Muscle of arm (tissue), 14 donors: ENCODE results near the gene COPRS. TPM values are rescaled to one million over a fixed set of nuclear protein-coding genes. Genes with fewer than 3 reads are reported as not detected.

Source experiments
- DNase-seq: peaks from one replicate; pipeline ENCODE4 v3.0.0-alpha.2; 2013
- long read RNA-seq, 11 donors: transcript quantifications; one replicate each; lab custom pipeline, GENCODE V29; 2026
- polyA plus RNA-seq, 12 donors: library from polyadenylated mRNA; unstranded; fragments of 120-200 nt; gene quantifications; one replicate each; pipeline ENCODE4 v1.2.1, GENCODE V29; 2013; ENCODE audit not compliant: insufficient read length in 12 of 12

COPRS gene
- polyA plus RNA-seq = 10 to 100 TPM in 11 of 12 donors, not detected in 1; 22.1 to 43.4 (median 32.0) TPM
- long read RNA-seq, donor 1, transcript COPRS-201 (4 exons, 968 nt) = major isoform, 26 of 32 reads
- long read RNA-seq, donor 1, partial matches to known transcripts = 6 of 32 reads
- long read RNA-seq, donor 1, other reads (novel, unspliced or antisense) = 0 of 32 reads
- long read RNA-seq, donor 2, transcript COPRS-201 (4 exons, 968 nt) = major isoform, 36 of 52 reads
- long read RNA-seq, donor 2, partial matches to known transcripts = 14 of 52 reads
- long read RNA-seq, donor 2, other reads (novel, unspliced or antisense) = 0 of 52 reads
- long read RNA-seq, donor 3, transcript COPRS-201 (4 exons, 968 nt) = major isoform, 7 of 17 reads
- long read RNA-seq, donor 3, partial matches to known transcripts = 9 of 17 reads
- long read RNA-seq, donor 3, other reads (novel, unspliced or antisense) = 0 of 17 reads
- long read RNA-seq, donor 4, transcript COPRS-201 (4 exons, 968 nt) = major isoform, 11 of 18 reads
- long read RNA-seq, donor 4, partial matches to known transcripts = 6 of 18 reads
- long read RNA-seq, donor 4, other reads (novel, unspliced or antisense) = 0 of 18 reads
- long read RNA-seq, donor 5, transcript COPRS-201 (4 exons, 968 nt) = major isoform, 27 of 29 reads
- long read RNA-seq, donor 5, partial matches to known transcripts = 0 of 29 reads
- long read RNA-seq, donor 5, other reads (novel, unspliced or antisense) = 0 of 29 reads
- long read RNA-seq, donor 6, transcript COPRS-201 (4 exons, 968 nt) = major isoform, 12 of 22 reads
- long read RNA-seq, donor 6, partial matches to known transcripts = 8 of 22 reads
- long read RNA-seq, donor 6, other reads (novel, unspliced or antisense) = 0 of 22 reads
- long read RNA-seq, donor 7, transcript COPRS-201 (4 exons, 968 nt) = major isoform, 11 of 20 reads
- long read RNA-seq, donor 7, partial matches to known transcripts = 8 of 20 reads
- long read RNA-seq, donor 7, other reads (novel, unspliced or antisense) = 0 of 20 reads
- long read RNA-seq, donor 8, transcript COPRS-201 (4 exons, 968 nt) = major isoform, 26 of 36 reads
- long read RNA-seq, donor 8, partial matches to known transcripts = 10 of 36 reads
- long read RNA-seq, donor 8, other reads (novel, unspliced or antisense) = 0 of 36 reads
- long read RNA-seq, donor 9, transcript COPRS-201 (4 exons, 968 nt) = major isoform, 9 of 18 reads
- long read RNA-seq, donor 9, partial matches to known transcripts = 8 of 18 reads
- long read RNA-seq, donor 9, other reads (novel, unspliced or antisense) = 0 of 18 reads
- long read RNA-seq, donor 10, transcript COPRS-201 (4 exons, 968 nt) = major isoform, 14 of 21 reads
- long read RNA-seq, donor 10, partial matches to known transcripts = 7 of 21 reads
- long read RNA-seq, donor 10, other reads (novel, unspliced or antisense) = 0 of 21 reads
- long read RNA-seq, donor 11, transcript COPRS-201 (4 exons, 968 nt) = major isoform, 23 of 40 reads
- long read RNA-seq, donor 11, partial matches to known transcripts = 17 of 40 reads
- long read RNA-seq, donor 11, other reads (novel, unspliced or antisense) = 0 of 40 reads

GRCh38 chr17:31858642-31859486 is at the start of gene COPRS:
Gene COPRS (minus strand): TSS chr17:31859244. CDS start chr17:31859199, 45 bp downstream.
- peak; percentile 79 for DNase-seq

GRCh38 chr17:31908386-31908785 is 49.3 kb upstream of the COPRS start:
- DNase-seq = no peak

GRCh38 chr17:31907342-31907962 is 48.4 kb upstream of the COPRS start:
- DNase-seq = peak; percentile 55

GRCh38 chr17:31903401-31903800 is 44.4 kb upstream of the COPRS start:
- no peak for DNase-seq

GRCh38 chr17:31902693-31903092 is 43.6 kb upstream of the COPRS start:
- no peak for DNase-seq

- no peak for DNase-seq
These were observed 41.8 kb upstream of the COPRS start for GRCh38 chr17:31900877-31901276.

GRCh38 chr17:31888124-31888523 is 29.1 kb upstream of the COPRS start:
- DNase-seq = no peak

- DNase-seq = no peak
These were observed 23.5 kb upstream of the COPRS start for GRCh38 chr17:31882571-31882970.

- no peak for DNase-seq
These were observed 21.3 kb upstream of the COPRS start for GRCh38 chr17:31880311-31880710.

GRCh38 chr17:31878703-31879073 is 19.6 kb upstream of the COPRS start:
- no peak for DNase-seq

GRCh38 chr17:31877911-31878702 is 19.1 kb upstream of the COPRS start:
- no peak for DNase-seq

- no peak for DNase-seq
These were observed 18.3 kb upstream of the COPRS start for GRCh38 chr17:31877341-31877740.

- DNase-seq = no peak
These were observed 16.0 kb upstream of the COPRS start for GRCh38 chr17:31875081-31875480.

- DNase-seq = no peak
These were observed 10.9 kb upstream of the COPRS start for GRCh38 chr17:31869797-31870568.

- DNase-seq = no peak
These were observed 10.0 kb upstream of the COPRS start for GRCh38 chr17:31869031-31869430.

GRCh38 chr17:31859487-31860008 is 504 bp upstream of the COPRS start:
- no peak for DNase-seq

- no peak for DNase-seq
These were observed 963 bp downstream of the COPRS start for GRCh38 chr17:31857920-31858641.
